ENCODE results near the gene S1PR4. TPM values are rescaled to one million over a fixed set of nuclear protein-coding genes. Genes with fewer than 3 reads are reported as not detected.

S1PR4 gene
- total RNA-seq, 1 donor from 2014 or later: not detected

GRCh38 chr19:3186160-3186688 lies 7.7 kb downstream of the S1PR4 start:
- Mint-ChIP-seq H3K4me1 (peaks cover 9% of the 10 kb centered on the region), H3K27ac (peak overlapping the region; percentile 66), H3K4me3 (peak overlapping the region; percentile 81), H3K36me3 (peaks cover 4% of the 10 kb centered on the region), H3K27me3 (ENCODE audit: low read depth) (no peaks in the 10 kb centered on the region), H3K9me3 (no peaks in the 10 kb centered on the region)
- no peak for TF ChIP-seq CTCF (IDR thresholded peaks at IDR 0.05; ENCODE audit: unreplicated experiment)
- DNase-seq (ENCODE audit: low spot score in 2 of 2, unreplicated experiment in 2 of 2): no peak

- H3K9me3 Mint-ChIP-seq: no peaks in the 10 kb centered on the region
- no peaks in the 10 kb centered on the region for H3K27me3 Mint-ChIP-seq (ENCODE audit: low read depth)
- H3K36me3 Mint-ChIP-seq: peaks cover 4% of the 10 kb centered on the region
- peak overlapping the region; percentile 66 for H3K27ac Mint-ChIP-seq
- peak overlapping the region; percentile 81 for H3K4me3 Mint-ChIP-seq
- H3K4me1 Mint-ChIP-seq: peaks cover 9% of the 10 kb centered on the region
- no peak for DNase-seq (ENCODE audit: low spot score in 2 of 2, unreplicated experiment in 2 of 2)
- no peak for TF ChIP-seq CTCF (IDR thresholded peaks at IDR 0.05; ENCODE audit: unreplicated experiment)
These were observed 8.5 kb downstream of the S1PR4 start for GRCh38 chr19:3186891-3187661.

GRCh38 chr19:3187662-3188511 lies 9.3 kb downstream of the S1PR4 start:
- Mint-ChIP-seq H3K4me3 (peak overlapping the region; percentile 81), H3K9me3 (no peaks in the 10 kb centered on the region), H3K36me3 (peaks cover 4% of the 10 kb centered on the region), H3K4me1 (peaks cover 9% of the 10 kb centered on the region), H3K27ac (no peak overlapping the region), H3K27me3 (ENCODE audit: low read depth) (no peaks in the 10 kb centered on the region)
- DNase-seq (ENCODE audit: low spot score in 2 of 2, unreplicated experiment in 2 of 2): no peak
- TF ChIP-seq CTCF (IDR thresholded peaks at IDR 0.05; ENCODE audit: unreplicated experiment): no peak

- Mint-ChIP-seq H3K9me3 (no peaks in the 10 kb centered on the region), H3K4me3 (peak overlapping the region; percentile 81), H3K36me3 (peaks cover 7% of the 10 kb centered on the region), H3K4me1 (peaks cover 9% of the 10 kb centered on the region), H3K27ac (no peak overlapping the region), H3K27me3 (ENCODE audit: low read depth) (no peaks in the 10 kb centered on the region)
- no peak for TF ChIP-seq CTCF (IDR thresholded peaks at IDR 0.05; ENCODE audit: unreplicated experiment)
- DNase-seq (ENCODE audit: low spot score in 2 of 2, unreplicated experiment in 2 of 2): no peak
These were observed 10.3 kb downstream of the S1PR4 start for GRCh38 chr19:3188627-3189596.
